Thyroid gland (tissue), 4 donors: ENCODE results near the gene UNC5C. TPM values are rescaled to one million over a fixed set of nuclear protein-coding genes. Genes with fewer than 3 reads are reported as not detected.
A peak's percentile ranks its signal among the peaks of the same experiment; 100 is the strongest.

Source experiments
- DNase-seq, 2 donors: peaks; one replicate each; pipeline ENCODE4 v3.0.0-alpha.2; 2019
- H3K27ac ChIP-seq, 3 donors: fragments of 200-600 bp; sonication (generic); 1 replicate in 2 of 3; 2 replicates in 1 of 3; pipeline ENCODE4 v1.5.1; 2016 to 2019; ENCODE audit warnings: mild to moderate bottlenecking in 1 of 3, moderate library complexity in 1 of 3
- H3K27me3 ChIP-seq: fragments of 200-600 bp; sonication (generic); one replicate; pipeline ENCODE4 v1.5.1; 2019
- H3K36me3 ChIP-seq, 2 donors: fragments of 200-600 bp; sonication (generic); one replicate each; pipeline ENCODE4 v1.5.1; 2016 to 2019
- H3K4me1 ChIP-seq, 2 donors: fragments of 200-600 bp; sonication (generic); one replicate each; pipeline ENCODE4 v1.5.1; 2017 to 2019
- H3K4me3 ChIP-seq, 3 donors: fragments of 200-600 bp; sonication (generic); replicated peaks in 1 of 3; 1 replicate in 2 of 3; 2 replicates in 1 of 3; pipeline ENCODE4 v1.5.1; 2016; ENCODE audit warnings: mild to moderate bottlenecking in 1 of 3
- H3K9me3 ChIP-seq: fragments of 200-600 bp; sonication (generic); one replicate; pipeline ENCODE4 v1.5.1; 2017
- CTCF ChIP-seq, 6 experiments: fragments of 200-600 bp in 3 of 6; fragments of 450-650 bp in 3 of 6; sonication (generic) in 3 of 6; IDR thresholded peaks; one replicate each; pipeline ENCODE4 v1.5.1; 2016 to 2019; ENCODE audit warnings: antibody characterized with exemption in 6 of 6, mild to moderate bottlenecking in 2 of 6, inconsistent platforms in 1 of 6, moderate library complexity in 1 of 6
- POLR2A ChIP-seq, 2 donors: fragments of 450-650 bp; IDR thresholded peaks; one replicate each; pipeline ENCODE4 v1.6.1; 2017; ENCODE audit warnings: antibody characterized with exemption in 2 of 2, mild to moderate bottlenecking in 2 of 2, moderate library complexity in 1 of 2
- WGBS, 2 donors: methylation state at CpG; one replicate each; pipeline ENCODE4 v1.1.5; 2017; 5-methylcytosine and 5-hydroxymethylcytosine counted together
- intact Hi-C: fragments of 100-400 bp; cut with DNase I; formaldehyde crosslinking; loops from one replicate; pipeline ENCODE4 v1.15.1; 2023
- total RNA-seq, 4 donors: library from RNA; depleted of rRNA; stranded (reverse); fragments of >200 nt; gene quantifications; one replicate each; pipeline ENCODE4 v1.2.3, GENCODE V29; 2016

UNC5C gene
- total RNA-seq, 4 donors from 2014 or later: 27.1 to 72.0 (median 59.0) TPM

GRCh38 chr4:95505151-95505550 is 43.6 kb downstream of the UNC5C start:
- Histone ChIP-seq H3K36me3 (no peaks in the 10 kb centered on the region), H3K4me3 (no peak overlapping the region), H3K9me3 (no peaks in the 10 kb centered on the region), H3K4me1 (peaks cover 17 to 26% of the 10 kb centered on the region in 2 donors), H3K27me3 (no peaks in the 10 kb centered on the region), H3K27ac (peak overlapping the region in 2 of 3 donors; percentile 18 to 43)
- intact Hi-C loops: no loop called here
- no peak for DNase-seq
- TF ChIP-seq CTCF (IDR thresholded peaks at IDR 0.05): no peak
- TF ChIP-seq POLR2A (IDR thresholded peaks at IDR 0.05): no peak
- WGBS, 2 donors: 19 to 23% methylated on average over 2 of the region's 2 CpGs

GRCh38 chr4:95504501-95504900 is 44.3 kb downstream of the UNC5C start:
- WGBS, 2 donors: 80 to 83% methylated on average over 3 of the region's 3 CpGs
- no peaks in the 10 kb centered on the region for H3K27me3 ChIP-seq
- TF ChIP-seq POLR2A (IDR thresholded peaks at IDR 0.05) (no peak), CTCF (IDR thresholded peaks at IDR 0.05) (no peak)
- peaks cover 23 to 33% of the 10 kb centered on the region in 2 donors for H3K4me1 ChIP-seq
- DNase-seq: no peak
- H3K4me3 ChIP-seq: no peak overlapping the region
- intact Hi-C loops: no loop called here
- H3K27ac ChIP-seq: no peak overlapping the region
- H3K9me3 ChIP-seq: no peaks in the 10 kb centered on the region
- no peaks in the 10 kb centered on the region for H3K36me3 ChIP-seq

- peaks cover 25 to 30% of the 10 kb centered on the region in 2 donors for H3K4me1 ChIP-seq
- TF ChIP-seq CTCF (IDR thresholded peaks at IDR 0.05) (no peak), POLR2A (IDR thresholded peaks at IDR 0.05) (no peak)
- 30 to 53% methylated on average over 1 of the region's 1 CpG for WGBS, 2 donors
- no peak overlapping the region for H3K4me3 ChIP-seq
- H3K9me3 ChIP-seq: no peaks in the 10 kb centered on the region
- H3K27me3 ChIP-seq: no peaks in the 10 kb centered on the region
- intact Hi-C loops: no loop called here
- DNase-seq: no peak
- no peaks in the 10 kb centered on the region for H3K36me3 ChIP-seq
- peak overlapping the region in 2 of 3 donors; percentile 2 to 16 for H3K27ac ChIP-seq
These were observed 48.4 kb downstream of the UNC5C start for GRCh38 chr4:95500361-95500760.

GRCh38 chr4:95499291-95499696 is 49.5 kb downstream of the UNC5C start:
- Histone ChIP-seq H3K4me3 (no peak overlapping the region), H3K27me3 (no peaks in the 10 kb centered on the region), H3K9me3 (no peaks in the 10 kb centered on the region), H3K36me3 (no peaks in the 10 kb centered on the region), H3K4me1 (peaks cover 16 to 24% of the 10 kb centered on the region in 2 donors), H3K27ac (no peak overlapping the region)
- TF ChIP-seq CTCF (IDR thresholded peaks at IDR 0.05) (no peak), POLR2A (IDR thresholded peaks at IDR 0.05) (no peak)
- intact Hi-C loops: no loop called here
- DNase-seq: peak; percentile 47 to 55
- 48 to 59% methylated on average over 2 of the region's 2 CpGs for WGBS, 2 donors

- Histone ChIP-seq H3K9me3 (no peaks in the 10 kb centered on the region), H3K4me3 (no peak overlapping the region), H3K27me3 (no peaks in the 10 kb centered on the region), H3K36me3 (no peaks in the 10 kb centered on the region), H3K27ac (no peak overlapping the region), H3K4me1 (peaks cover 5 to 6% of the 10 kb centered on the region in 2 donors)
- no peak for TF ChIP-seq POLR2A (IDR thresholded peaks at IDR 0.05)
- TF ChIP-seq CTCF (IDR thresholded peaks at IDR 0.05): no peak
- intact Hi-C loops: no loop called here
- DNase-seq: no peak
These were observed 54.6 kb downstream of the UNC5C start for GRCh38 chr4:95494186-95494585.
